ENCODE data around the gene ZNF181. TPM values are rescaled to one million over a fixed set of nuclear protein-coding genes. Genes with fewer than 3 reads are reported as not detected.
"Not testable (repeated sequence)": the region's sequence is repeated elsewhere in the genome, so short reads cannot be mapped to it uniquely, and the experiment has no call there.

Gene ZNF181
- total and polyA plus RNA-seq, 2 experiments from 2014 or later, result 7.4 to 18.9 TPM

DNA sequence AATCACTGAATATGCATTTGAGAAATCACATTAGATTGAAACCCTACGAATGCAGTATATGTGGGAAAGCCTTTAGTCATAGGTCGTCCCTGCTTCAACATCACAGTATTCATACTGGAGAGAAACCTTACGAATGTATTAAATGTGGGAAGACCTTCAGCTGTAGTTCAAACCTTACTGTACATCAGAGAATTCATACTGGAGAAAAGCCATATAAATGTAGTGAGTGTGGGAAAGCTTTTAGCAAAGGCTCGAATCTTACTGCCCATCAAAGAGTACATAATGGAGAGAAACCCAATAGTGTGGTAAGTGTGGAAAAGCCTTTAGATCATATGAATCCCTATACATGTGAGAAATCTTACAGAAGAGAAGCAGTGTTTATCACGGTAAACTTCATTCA lies 48.8 kb upstream of the ZNF181 start:
- not testable (repeated sequence) for DNase-seq (ENCODE audit: low spot score); ATAC-seq; H3K79me2 ChIP-seq (replicated peaks; ENCODE audit: insufficient read depth); H3K4me3 Mint-ChIP-seq; H3K9me2 ChIP-seq (ENCODE audit: insufficient read depth); H4K20me1 ChIP-seq (replicated peaks; ENCODE audit: insufficient read depth); H3F3A ChIP-seq (replicated peaks; ENCODE audit: low read depth); H3K4me3 ChIP-seq; H3K4me1 Mint-ChIP-seq; H3K27me3 ChIP-seq (ENCODE audit: insufficient read depth); H3K27ac Mint-ChIP-seq; H3K27me3 Mint-ChIP-seq (ENCODE audit: insufficient read depth, low read depth, poor library complexity); H3K27ac ChIP-seq (ENCODE audit: low read depth); H3K4me1 ChIP-seq (ENCODE audit: insufficient read depth); H2AFZ ChIP-seq; H3K4me2 ChIP-seq
- H3K36me3 ChIP-seq (ENCODE audit: insufficient read depth), result peaks cover 36% of the 10 kb centered on the region
- Mint-ChIP-seq H3K9me3 (peaks cover 44% of the 10 kb centered on the region; the same call in 2 of the 3 replicates), H3K36me3 (ENCODE audit: low read depth) (peaks cover 57% of the 10 kb centered on the region)

DNA sequence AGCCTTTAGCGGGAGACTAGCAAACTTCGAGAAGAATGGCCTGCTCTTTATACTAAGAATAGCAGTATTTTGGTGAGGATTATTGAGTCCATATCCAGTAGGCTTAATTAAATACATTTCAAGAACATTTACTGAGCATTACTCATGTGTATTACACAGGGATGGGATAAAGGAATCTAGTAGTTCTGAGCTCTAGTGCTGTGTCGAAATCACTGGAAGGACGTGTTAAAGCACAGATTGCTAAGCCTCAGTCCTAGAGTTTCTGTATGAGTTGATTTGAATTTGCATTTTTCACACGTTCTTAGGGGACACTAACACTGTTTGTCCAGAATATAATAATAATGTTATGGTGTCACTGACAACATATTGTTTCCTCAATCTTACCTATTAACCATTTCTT lies 47.6 kb upstream of the ZNF181 start:
- Mint-ChIP-seq H3K4me3 (no peak overlapping the region), H3K9me3 (peaks cover 41% of the 10 kb centered on the region; the same call in 2 of the 3 replicates), H3K27me3 (ENCODE audit: insufficient read depth, low read depth, poor library complexity) (no peaks in the 10 kb centered on the region), H3K36me3 (ENCODE audit: low read depth) (peaks cover 46% of the 10 kb centered on the region), H3K27ac (no peak overlapping the region), H3K4me1 (no peaks in the 10 kb centered on the region)
- Histone ChIP-seq H3K4me2 (no peak overlapping the region), H4K20me1 (replicated peaks; ENCODE audit: insufficient read depth) (no peaks in the 10 kb centered on the region), H3F3A (replicated peaks; ENCODE audit: low read depth) (no peaks in the 10 kb centered on the region), H3K4me3 (no peak overlapping the region), H3K4me1 (ENCODE audit: insufficient read depth) (no peaks in the 10 kb centered on the region), H2AFZ (no peak overlapping the region), H3K9me2 (ENCODE audit: insufficient read depth) (0 out of 2 replicates have a peak, but pooled peaks cover 2% of the 10 kb centered on the region), H3K27me3 (ENCODE audit: insufficient read depth) (no peaks in the 10 kb centered on the region), H3K36me3 (ENCODE audit: insufficient read depth) (peaks cover 34% of the 10 kb centered on the region), H3K27ac (ENCODE audit: low read depth) (no peak overlapping the region), H3K79me2 (replicated peaks; ENCODE audit: insufficient read depth) (no peaks in the 10 kb centered on the region)
- no peak for DNase-seq (ENCODE audit: low spot score)
- no peak for ATAC-seq
- TF ChIP-seq EZH2 (IDR thresholded peaks at IDR 0.05; ENCODE audit: low read depth, unreplicated experiment) (no peak), ETS1 (IDR thresholded peaks at IDR 0.05) (no peak), JUNB (IDR thresholded peaks at IDR 0.05; ENCODE audit: unreplicated experiment) (no peak), CREB1 (CRISPR knock-in tag; IDR thresholded peaks at IDR 0.05; ENCODE audit: low read depth) (no peak), NANOG (IDR thresholded peaks at IDR 0.05; ENCODE audit: borderline replicate concordance) (no peak), ZNF114 (CRISPR knock-in tag; IDR thresholded peaks at IDR 0.05) (no peak), POLR2AphosphoS5 (IDR thresholded peaks at IDR 0.05; ENCODE audit: low read depth) (no peak), EZH2phosphoT487 (IDR thresholded peaks at IDR 0.05; ENCODE audit: unreplicated experiment) (no peak), CTCF (conservative IDR thresholded peaks at IDR 0.05; ENCODE audit: low read depth in 2 of 2) (no peak), STAT1 (IDR thresholded peaks at IDR 0.05; ENCODE audit: unreplicated experiment) (no peak), ZNF331 (CRISPR knock-in tag; IDR thresholded peaks at IDR 0.05; ENCODE audit: low read depth) (no peak)
- TF ChIP-seq, protein P1, sequence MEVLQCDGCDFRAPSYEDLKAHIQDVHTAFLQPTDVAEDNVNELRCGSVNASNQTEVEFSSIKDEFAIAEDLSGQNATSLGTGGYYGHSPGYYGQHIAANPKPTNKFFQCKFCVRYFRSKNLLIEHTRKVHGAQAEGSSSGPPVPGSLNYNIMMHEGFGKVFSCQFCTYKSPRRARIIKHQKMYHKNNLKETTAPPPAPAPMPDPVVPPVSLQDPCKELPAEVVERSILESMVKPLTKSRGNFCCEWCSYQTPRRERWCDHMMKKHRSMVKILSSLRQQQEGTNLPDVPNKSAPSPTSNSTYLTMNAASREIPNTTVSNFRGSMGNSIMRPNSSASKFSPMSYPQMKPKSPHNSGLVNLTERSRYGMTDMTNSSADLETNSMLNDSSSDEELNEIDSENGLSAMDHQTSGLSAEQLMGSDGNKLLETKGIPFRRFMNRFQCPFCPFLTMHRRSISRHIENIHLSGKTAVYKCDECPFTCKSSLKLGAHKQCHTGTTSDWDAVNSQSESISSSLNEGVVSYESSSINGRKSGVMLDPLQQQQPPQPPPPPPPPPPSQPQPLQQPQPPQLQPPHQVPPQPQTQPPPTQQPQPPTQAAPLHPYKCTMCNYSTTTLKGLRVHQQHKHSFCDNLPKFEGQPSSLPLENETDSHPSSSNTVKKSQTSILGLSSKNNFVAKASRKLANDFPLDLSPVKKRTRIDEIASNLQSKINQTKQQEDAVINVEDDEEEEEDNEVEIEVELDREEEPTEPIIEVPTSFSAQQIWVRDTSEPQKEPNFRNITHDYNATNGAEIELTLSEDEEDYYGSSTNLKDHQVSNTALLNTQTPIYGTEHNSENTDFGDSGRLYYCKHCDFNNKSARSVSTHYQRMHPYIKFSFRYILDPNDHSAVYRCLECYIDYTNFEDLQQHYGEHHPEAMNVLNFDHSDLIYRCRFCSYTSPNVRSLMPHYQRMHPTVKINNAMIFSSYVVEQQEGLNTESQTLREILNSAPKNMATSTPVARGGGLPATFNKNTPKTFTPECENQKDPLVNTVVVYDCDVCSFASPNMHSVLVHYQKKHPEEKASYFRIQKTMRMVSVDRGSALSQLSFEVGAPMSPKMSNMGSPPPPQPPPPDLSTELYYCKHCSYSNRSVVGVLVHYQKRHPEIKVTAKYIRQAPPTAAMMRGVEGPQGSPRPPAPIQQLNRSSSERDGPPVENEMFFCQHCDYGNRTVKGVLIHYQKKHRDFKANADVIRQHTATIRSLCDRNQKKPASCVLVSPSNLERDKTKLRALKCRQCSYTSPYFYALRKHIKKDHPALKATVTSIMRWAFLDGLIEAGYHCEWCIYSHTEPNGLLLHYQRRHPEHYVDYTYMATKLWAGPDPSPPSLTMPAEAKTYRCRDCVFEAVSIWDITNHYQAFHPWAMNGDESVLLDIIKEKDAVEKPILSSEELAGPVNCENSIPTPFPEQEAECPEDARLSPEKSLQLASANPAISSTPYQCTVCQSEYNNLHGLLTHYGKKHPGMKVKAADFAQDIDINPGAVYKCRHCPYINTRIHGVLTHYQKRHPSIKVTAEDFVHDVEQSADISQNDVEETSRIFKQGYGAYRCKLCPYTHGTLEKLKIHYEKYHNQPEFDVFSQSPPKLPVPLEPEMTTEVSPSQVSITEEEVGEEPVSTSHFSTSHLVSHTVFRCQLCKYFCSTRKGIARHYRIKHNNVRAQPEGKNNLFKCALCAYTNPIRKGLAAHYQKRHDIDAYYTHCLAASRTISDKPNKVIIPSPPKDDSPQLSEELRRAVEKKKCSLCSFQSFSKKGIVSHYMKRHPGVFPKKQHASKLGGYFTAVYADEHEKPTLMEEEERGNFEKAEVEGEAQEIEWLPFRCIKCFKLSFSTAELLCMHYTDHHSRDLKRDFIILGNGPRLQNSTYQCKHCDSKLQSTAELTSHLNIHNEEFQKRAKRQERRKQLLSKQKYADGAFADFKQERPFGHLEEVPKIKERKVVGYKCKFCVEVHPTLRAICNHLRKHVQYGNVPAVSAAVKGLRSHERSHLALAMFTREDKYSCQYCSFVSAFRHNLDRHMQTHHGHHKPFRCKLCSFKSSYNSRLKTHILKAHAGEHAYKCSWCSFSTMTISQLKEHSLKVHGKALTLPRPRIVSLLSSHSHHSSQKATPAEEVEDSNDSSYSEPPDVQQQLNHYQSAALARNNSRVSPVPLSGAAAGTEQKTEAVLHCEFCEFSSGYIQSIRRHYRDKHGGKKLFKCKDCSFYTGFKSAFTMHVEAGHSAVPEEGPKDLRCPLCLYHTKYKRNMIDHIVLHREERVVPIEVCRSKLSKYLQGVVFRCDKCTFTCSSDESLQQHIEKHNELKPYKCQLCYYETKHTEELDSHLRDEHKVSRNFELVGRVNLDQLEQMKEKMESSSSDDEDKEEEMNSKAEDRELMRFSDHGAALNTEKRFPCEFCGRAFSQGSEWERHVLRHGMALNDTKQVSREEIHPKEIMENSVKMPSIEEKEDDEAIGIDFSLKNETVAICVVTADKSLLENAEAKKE (CRISPR knock-in tag; IDR thresholded peaks at IDR 0.05), result no peak
